Rectal smooth muscle tissue (tissue), 1 donor: ENCODE data around the gene FAT3.

ENCODE experiments used
- H3K27ac ChIP-seq: one replicate; pipeline ENCODE4 v1.7.0; 2013; ENCODE audit warnings: low read depth, low read length, inconsistent platforms
- H3K27me3 ChIP-seq: one replicate; pipeline ENCODE4 v1.7.0; 2013; ENCODE audit warnings: low read length; ENCODE audit not compliant: control insufficient read depth, insufficient read depth
- H3K36me3 ChIP-seq: one replicate; pipeline ENCODE4 v1.7.0; 2013; ENCODE audit warnings: low read length; ENCODE audit not compliant: control insufficient read depth, insufficient read depth
- H3K4me1 ChIP-seq: one replicate; pipeline ENCODE4 v1.7.0; 2013; ENCODE audit warnings: low read length; ENCODE audit not compliant: control insufficient read depth, insufficient read depth
- H3K4me3 ChIP-seq: one replicate; pipeline ENCODE4 v1.7.0; 2013; ENCODE audit warnings: low read length
- H3K9ac ChIP-seq: one replicate; pipeline ENCODE4 v1.7.0; 2013; ENCODE audit warnings: low read length

Gene FAT3

DNA sequence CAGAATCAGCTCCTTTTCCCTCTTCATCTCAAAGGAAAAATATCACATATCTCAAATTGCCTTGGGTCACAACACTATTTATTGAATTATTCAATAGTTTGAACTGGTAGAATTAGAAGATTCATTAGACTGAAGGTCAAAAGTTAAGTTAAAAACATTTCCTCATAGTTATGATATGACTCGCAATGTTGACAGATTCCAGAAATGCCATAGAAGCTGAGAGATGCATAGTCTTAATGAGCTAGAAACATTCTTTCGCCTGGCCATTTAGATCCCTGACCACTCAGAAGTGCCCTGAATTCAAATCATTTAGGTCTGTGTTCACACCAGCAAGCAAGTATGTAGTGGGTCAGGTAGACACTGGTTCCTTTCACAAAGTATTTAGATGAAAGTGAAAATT is 44.4 kb downstream of the FAT3 start:
- Histone ChIP-seq H3K9ac (no peak overlapping the region), H3K4me1 (no peaks in the 10 kb centered on the region), H3K27ac (no peak overlapping the region), H3K36me3 (no peaks in the 10 kb centered on the region), H3K27me3 (no peaks in the 10 kb centered on the region), H3K4me3 (no peak overlapping the region)

- Histone ChIP-seq H3K4me3 (no peak overlapping the region), H3K27ac (no peak overlapping the region), H3K9ac (no peak overlapping the region), H3K27me3 (no peaks in the 10 kb centered on the region), H3K36me3 (no peaks in the 10 kb centered on the region), H3K4me1 (no peaks in the 10 kb centered on the region)
Measured at GRCh38 chr11:92269841-92270240, 45.2 kb downstream of the FAT3 start.

- Histone ChIP-seq H3K4me3 (no peak overlapping the region), H3K9ac (no peak overlapping the region), H3K36me3 (no peaks in the 10 kb centered on the region), H3K27ac (no peak overlapping the region), H3K4me1 (no peaks in the 10 kb centered on the region), H3K27me3 (no peaks in the 10 kb centered on the region)
Measured at GRCh38 chr11:92272651-92273050, 48.0 kb downstream of the FAT3 start.
